Measurements from ENCODE around the gene PDE4A. TPM values are rescaled to one million over a fixed set of nuclear protein-coding genes. Genes with fewer than 3 reads are reported as not detected.
A peak's percentile ranks its signal among the peaks of the same experiment; 100 is the strongest.

Gene PDE4A
- total and polyA plus RNA-seq, 7 experiments from 2014 or later, result 0.47 to 51.8 (median 2.0) TPM

DNA sequence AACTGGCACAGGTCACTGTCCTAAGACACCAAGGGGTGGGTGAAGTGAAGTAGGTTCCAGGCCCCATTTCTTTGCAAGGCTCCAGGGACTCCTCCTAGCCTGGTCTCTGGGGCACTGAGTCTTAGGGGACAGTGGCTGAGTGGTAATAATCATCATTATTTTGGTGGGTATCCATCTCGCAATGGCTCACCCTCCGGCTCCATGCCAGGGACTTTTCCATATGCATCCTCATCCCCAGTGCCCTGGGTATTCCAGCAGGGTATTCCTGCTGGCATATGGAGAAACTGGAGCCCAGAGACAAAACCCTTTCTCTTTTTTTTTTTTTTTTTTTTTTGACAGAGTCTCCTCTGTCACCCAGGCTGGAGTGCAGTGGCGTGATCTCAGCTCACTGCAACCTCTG, 2.5 kb downstream of the PDE4A start:
- Mint-ChIP-seq H3K4me1 (peaks cover 41 to 74% (median 47%) of the 10 kb centered on the region in 7 donors), H3K27ac (no peak overlapping the region), H3K4me3 (peak overlapping the region in 1 of 10 donors; percentile 93), H3K9me3 (peaks cover 0 to 2% (median 0%) of the 10 kb centered on the region in 11 donors), H3K27me3 (peaks cover 17 to 51% (median 46%) of the 10 kb centered on the region in 5 donors), H3K36me3 (peaks cover 0 to 16% (median 3%) of the 10 kb centered on the region in 5 donors)
- H3K9me3 ChIP-seq (ENCODE audit: control insufficient read depth in 2 of 3, low read length in 3 of 3), result no peaks in the 10 kb centered on the region
- CTCF ChIA-PET, result interaction anchor here (0.6 to 1.8 kb wide), 5 partner anchors 18 to 133 kb away, joined by 3 to 9 read pairs (median 3); partner anchors contain the start of gene CDC37
- ATAC-seq (no peak), DNase-seq (no peak)
- peaks cover 42 to 57% of the 10 kb centered on the region in 2 donors for H3K4me1 ChIP-seq (ENCODE audit: control insufficient read depth in 2 of 2, insufficient read depth in 2 of 2, low read length in 2 of 2)
- H3K27me3 ChIP-seq (ENCODE audit: control insufficient read depth in 2 of 2, insufficient read depth in 2 of 2, low read length in 2 of 2), result peaks cover 14 to 37% of the 10 kb centered on the region in 2 donors
- intact Hi-C loops (cut with micrococcal nuclease), result loop anchor here in 1 of 2 donors (10.0 kb wide), 1 partner anchor 318 kb away; the partner anchor contains the start of genes ANGPTL6 and PPAN
- no peaks in the 10 kb centered on the region for H3K36me3 ChIP-seq (ENCODE audit: control insufficient read depth in 2 of 3, insufficient read depth in 3 of 3, low read length in 3 of 3)
- POLR2A ChIA-PET, result interaction anchor here (1.5 to 1.9 kb wide), 2 partner anchors 17 to 20 kb away, joined by 5 to 10 read pairs; partner anchors contain the start of gene CDC37
- no peak overlapping the region for H3K27ac ChIP-seq (ENCODE audit: low read depth, low read length)
- H3K4me3 ChIP-seq (ENCODE audit: low read length), result no peak overlapping the region

DNA sequence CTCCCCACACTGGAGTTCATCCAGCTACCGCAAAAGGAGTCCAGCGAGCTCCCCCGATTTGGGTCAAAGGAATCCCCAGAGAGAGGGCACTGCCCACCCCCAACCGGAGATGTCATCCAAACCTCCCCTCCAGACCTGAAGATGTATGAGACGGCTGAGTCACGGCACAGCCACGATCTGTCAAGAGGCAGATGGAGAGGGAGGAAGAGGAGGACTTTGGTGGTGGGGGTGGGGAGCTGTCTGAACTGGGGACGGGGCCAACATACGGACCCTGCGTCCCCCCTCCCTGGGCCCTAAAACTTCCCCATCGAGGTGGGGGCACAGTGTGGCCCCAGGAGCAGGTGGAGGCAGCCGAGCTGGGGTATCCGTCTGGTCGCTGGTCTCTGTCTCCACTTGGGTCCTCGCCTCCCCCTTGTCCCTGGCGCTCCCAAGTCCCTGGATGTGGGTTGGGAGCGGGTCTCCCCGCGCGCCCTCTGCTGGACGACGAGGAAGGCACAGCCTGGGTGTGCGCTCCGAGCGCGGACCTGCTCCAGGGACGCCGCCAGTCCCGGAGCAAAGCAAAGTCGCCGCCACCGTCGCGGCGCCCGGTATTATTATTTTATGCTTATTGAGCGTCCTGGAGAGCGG, 3.8 kb downstream of the PDE4A start:
- intact Hi-C loops (cut with micrococcal nuclease), result loop anchor here (1.0 to 10.0 kb wide), 4 partner anchors 8 to 319 kb away; partner anchors contain the start of genes ANGPTL6 (in 1 of the 2) and PPAN (in 1 of the 2)
- H3K4me1 Mint-ChIP-seq, result peaks cover 40 to 77% (median 51%) of the 10 kb centered on the region in 7 donors
- Histone ChIP-seq H3K27me3 (ENCODE audit: control insufficient read depth in 2 of 2, insufficient read depth in 2 of 2, low read length in 2 of 2) (peaks cover 9 to 32% of the 10 kb centered on the region in 2 donors), H3K27ac (ENCODE audit: low read depth, low read length) (no peak overlapping the region), H3K9me3 (ENCODE audit: control insufficient read depth in 2 of 3, low read length in 3 of 3) (no peaks in the 10 kb centered on the region), H3K36me3 (ENCODE audit: control insufficient read depth in 2 of 3, insufficient read depth in 3 of 3, low read length in 3 of 3) (no peaks in the 10 kb centered on the region), H3K4me1 (ENCODE audit: control insufficient read depth in 2 of 2, insufficient read depth in 2 of 2, low read length in 2 of 2) (peaks cover 37 to 61% of the 10 kb centered on the region in 2 donors), H3K4me3 (ENCODE audit: low read length) (peak overlapping the region; percentile 40)
- H3K4me3 Mint-ChIP-seq, result peak overlapping the region in 7 of 10 donors; percentile 17 to 86 (median 61)
- DNase-seq (peak in 8 of 9 donors; percentile 44 to 81 (median 64)), ATAC-seq (peak; percentile 33)
- H3K36me3 Mint-ChIP-seq, result peaks cover 0 to 15% (median 3%) of the 10 kb centered on the region in 5 donors
- peaks cover 0 to 2% (median 0%) of the 10 kb centered on the region in 11 donors for H3K9me3 Mint-ChIP-seq
- POLR2A ChIA-PET, result interaction anchor here (1.3 to 1.9 kb wide), 3 partner anchors 15 to 21 kb away, joined by 3 to 10 read pairs (median 5); partner anchors contain the start of gene CDC37
- CTCF ChIA-PET, result interaction anchor here (0.9 to 1.8 kb wide), 6 partner anchors 9 to 132 kb away, joined by 3 to 9 read pairs (median 4); partner anchors contain the start of gene CDC37
- peaks cover 18 to 52% (median 43%) of the 10 kb centered on the region in 5 donors for H3K27me3 Mint-ChIP-seq
- H3K27ac Mint-ChIP-seq, result peak overlapping the region in 2 of 9 donors; percentile 36 to 81

DNA sequence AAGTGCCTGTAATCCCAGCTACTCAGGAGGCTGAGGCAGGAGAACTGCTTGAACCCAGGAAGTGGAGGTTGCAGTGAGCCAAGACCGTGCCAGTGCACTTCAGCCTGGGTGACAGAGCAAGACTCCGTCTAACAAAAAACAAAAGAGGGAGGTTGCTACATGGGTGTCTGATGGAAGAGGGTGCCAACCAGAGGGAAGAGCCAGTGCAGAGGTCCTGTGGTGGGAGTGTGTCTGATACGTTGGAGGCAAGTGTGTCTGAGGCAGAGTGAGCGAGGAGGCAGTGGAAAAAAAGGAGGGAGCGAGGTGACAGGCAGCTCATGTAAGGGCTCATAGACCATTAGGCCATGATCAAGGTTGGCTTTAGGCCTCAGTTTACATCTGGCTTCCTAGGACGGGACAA, 6.8 kb downstream of the PDE4A start:
- intact Hi-C loops (cut with micrococcal nuclease), result loop anchor here in 1 of 2 donors (10.0 kb wide), 1 partner anchor 322 kb away; the partner anchor contains the start of genes ANGPTL6 and PPAN
- Mint-ChIP-seq H3K27ac (peak overlapping the region in 1 of 9 donors; percentile 94), H3K27me3 (peaks cover 30 to 54% (median 46%) of the 10 kb centered on the region in 5 donors), H3K9me3 (peaks cover 0 to 2% (median 0%) of the 10 kb centered on the region in 11 donors), H3K4me1 (peaks cover 34 to 80% (median 49%) of the 10 kb centered on the region in 7 donors), H3K4me3 (peak overlapping the region in 2 of 10 donors; percentile 33 to 43), H3K36me3 (peaks cover 0 to 20% (median 0%) of the 10 kb centered on the region in 5 donors)
- Histone ChIP-seq H3K9me3 (ENCODE audit: control insufficient read depth in 2 of 3, low read length in 3 of 3) (no peaks in the 10 kb centered on the region), H3K36me3 (ENCODE audit: control insufficient read depth in 2 of 3, insufficient read depth in 3 of 3, low read length in 3 of 3) (no peaks in the 10 kb centered on the region), H3K4me1 (ENCODE audit: control insufficient read depth in 2 of 2, insufficient read depth in 2 of 2, low read length in 2 of 2) (peaks cover 28 to 55% of the 10 kb centered on the region in 2 donors), H3K27ac (ENCODE audit: low read depth, low read length) (no peak overlapping the region), H3K4me3 (ENCODE audit: low read length) (no peak overlapping the region), H3K27me3 (ENCODE audit: control insufficient read depth in 2 of 2, insufficient read depth in 2 of 2, low read length in 2 of 2) (peaks cover 0 to 23% of the 10 kb centered on the region in 2 donors)
- ChIA-PET CTCF (interaction anchor here (2.1 to 3.0 kb wide), 3 partner anchors 9 to 24 kb away, joined by 8 to 12 read pairs (median 10); partner anchors contain the start of gene CDC37), POLR2A (interaction anchor here (0.7 kb wide), 1 partner anchor 9 kb away, joined by 3 read pairs; no protein-coding TSS in a partner anchor)
- ATAC-seq (no peak), DNase-seq (no peak)

DNA sequence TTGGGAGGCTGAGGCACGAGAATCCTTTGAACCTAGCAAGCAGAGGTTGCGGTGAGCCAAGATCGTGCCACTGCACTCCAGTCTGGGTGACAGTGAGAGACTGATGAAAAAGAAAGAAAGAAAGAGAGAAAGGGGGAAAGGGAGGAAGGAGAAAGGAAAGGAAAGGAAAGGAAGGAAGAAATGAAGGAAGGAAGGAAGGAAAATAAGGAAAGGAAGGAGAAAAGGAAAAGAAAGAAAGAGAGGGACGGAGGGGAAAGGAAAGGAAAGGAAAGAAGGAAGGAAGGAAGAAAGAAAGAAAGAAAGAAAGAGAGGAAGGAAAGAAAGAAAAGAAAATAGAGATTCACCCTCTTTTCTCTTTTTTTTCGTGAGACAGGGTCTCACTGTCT, 8.7 kb downstream of the PDE4A start:
- peaks cover 0 to 19% (median 0%) of the 10 kb centered on the region in 5 donors for H3K36me3 Mint-ChIP-seq
- ChIA-PET CTCF (interaction anchor here (1.2 to 2.4 kb wide), 5 partner anchors 7 to 28 kb away, joined by 4 to 12 read pairs (median 8); partner anchors contain the start of gene CDC37), POLR2A (interaction anchor here (0.6 kb wide), 1 partner anchor 474 kb away, joined by 3 read pairs; no protein-coding TSS in a partner anchor)
- no peak overlapping the region for H3K27ac ChIP-seq (ENCODE audit: low read depth, low read length)
- ATAC-seq (no peak), DNase-seq (no peak)
- H3K27ac Mint-ChIP-seq, result peak overlapping the region in 4 of 9 donors; percentile 32 to 94 (median 52)
- H3K4me1 ChIP-seq (ENCODE audit: control insufficient read depth in 2 of 2, insufficient read depth in 2 of 2, low read length in 2 of 2), result peaks cover 30 to 54% of the 10 kb centered on the region in 2 donors
- H3K4me1 Mint-ChIP-seq, result peaks cover 32 to 74% (median 49%) of the 10 kb centered on the region in 7 donors
- H3K4me3 Mint-ChIP-seq, result peak overlapping the region in 1 of 10 donors; percentile 73
- peaks cover 0 to 2% (median 0%) of the 10 kb centered on the region in 11 donors for H3K9me3 Mint-ChIP-seq
- H3K27me3 Mint-ChIP-seq, result peaks cover 22 to 49% (median 38%) of the 10 kb centered on the region in 5 donors
- H3K36me3 ChIP-seq (ENCODE audit: control insufficient read depth in 2 of 3, insufficient read depth in 3 of 3, low read length in 3 of 3), result no peaks in the 10 kb centered on the region
- H3K4me3 ChIP-seq (ENCODE audit: low read length), result no peak overlapping the region
- H3K27me3 ChIP-seq (ENCODE audit: control insufficient read depth in 2 of 2, insufficient read depth in 2 of 2, low read length in 2 of 2), result peaks cover 0 to 16% of the 10 kb centered on the region in 2 donors
- intact Hi-C loops (cut with micrococcal nuclease), result loop anchor here in 1 of 2 donors (1.0 to 10.0 kb wide), 2 partner anchors 13 to 324 kb away; partner anchors contain the start of genes ANGPTL6 and PPAN
- no peaks in the 10 kb centered on the region for H3K9me3 ChIP-seq (ENCODE audit: control insufficient read depth in 2 of 3, low read length in 3 of 3)

DNA sequence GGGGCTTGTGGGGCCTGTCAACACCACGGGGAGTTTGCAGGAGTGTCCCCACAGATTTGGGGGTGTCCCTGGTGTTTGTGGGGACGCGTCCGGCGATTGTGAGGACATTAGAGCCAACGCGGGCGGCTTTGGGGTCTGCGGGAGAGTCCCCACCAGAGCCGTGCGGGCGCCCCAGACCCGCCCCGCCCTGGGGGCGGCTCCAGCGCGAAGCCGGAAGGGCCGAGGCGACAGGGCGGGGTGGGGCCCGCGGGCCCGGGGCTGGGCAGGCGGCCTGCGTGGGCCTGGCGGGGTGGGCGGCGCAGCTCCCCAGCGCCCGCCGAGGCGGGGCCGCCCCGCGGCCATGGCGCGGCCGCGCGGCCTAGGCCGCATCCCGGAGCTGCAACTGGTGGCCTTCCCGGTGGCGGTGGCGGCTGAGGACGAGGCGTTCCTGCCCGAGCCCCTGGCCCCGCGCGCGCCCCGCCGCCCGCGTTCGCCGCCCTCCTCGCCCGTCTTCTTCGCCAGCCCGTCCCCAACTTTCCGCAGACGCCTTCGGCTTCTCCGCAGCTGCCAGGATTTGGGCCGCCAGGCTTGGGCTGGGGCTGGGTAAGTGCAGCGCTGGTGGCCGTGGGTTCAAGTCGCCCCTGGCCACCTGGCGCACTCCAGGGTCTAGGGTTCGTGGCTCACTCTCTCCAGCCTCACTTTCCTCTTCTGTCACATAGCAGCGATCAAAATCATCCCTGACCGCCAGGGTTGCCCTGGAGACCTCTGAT, 10.3 kb downstream of the PDE4A start:
- peak; percentile 20 for ATAC-seq
- peaks cover 0 to 2% (median 0%) of the 10 kb centered on the region in 11 donors for H3K9me3 Mint-ChIP-seq
- Histone ChIP-seq H3K27me3 (ENCODE audit: control insufficient read depth in 2 of 2, insufficient read depth in 2 of 2, low read length in 2 of 2) (peaks cover 0 to 9% of the 10 kb centered on the region in 2 donors), H3K9me3 (ENCODE audit: control insufficient read depth in 2 of 3, low read length in 3 of 3) (no peaks in the 10 kb centered on the region), H3K36me3 (ENCODE audit: control insufficient read depth in 2 of 3, insufficient read depth in 3 of 3, low read length in 3 of 3) (no peaks in the 10 kb centered on the region), H3K4me1 (ENCODE audit: control insufficient read depth in 2 of 2, insufficient read depth in 2 of 2, low read length in 2 of 2) (peaks cover 19 to 37% of the 10 kb centered on the region in 2 donors), H3K27ac (ENCODE audit: low read depth, low read length) (no peak overlapping the region), H3K4me3 (ENCODE audit: low read length) (peak overlapping the region; percentile 50)
- no peak for DNase-seq
- H3K4me1 Mint-ChIP-seq, result peaks cover 23 to 72% (median 36%) of the 10 kb centered on the region in 7 donors
- H3K27ac Mint-ChIP-seq, result peak overlapping the region; percentile 26 to 94 (median 56)
- intact Hi-C loops (cut with micrococcal nuclease), result loop anchor here (1.0 to 5.0 kb wide), 2 partner anchors 9 to 47 kb away; no protein-coding TSS in a partner anchor
- ChIA-PET POLR2A (no interaction called here), CTCF (no interaction called here)
- peaks cover 0 to 20% (median 0%) of the 10 kb centered on the region in 5 donors for H3K36me3 Mint-ChIP-seq
- peaks cover 22 to 38% (median 31%) of the 10 kb centered on the region in 5 donors for H3K27me3 Mint-ChIP-seq
- H3K4me3 Mint-ChIP-seq, result peak overlapping the region; percentile 79 to 94 (median 87)
